GM18520 (cell line): Measurements from ENCODE around the gene SGTA.
"Not testable (repeated sequence)": the region's sequence is repeated elsewhere in the genome, so short reads cannot be mapped to it uniquely, and the experiment has no call there.

Experiments
- ATAC-seq: cut with Tn5 transposase; IDR thresholded peaks from one replicate; pipeline ENCODE4 v1.9.1; 2021; ENCODE audit not compliant: unreplicated experiment

SGTA gene

DNA sequence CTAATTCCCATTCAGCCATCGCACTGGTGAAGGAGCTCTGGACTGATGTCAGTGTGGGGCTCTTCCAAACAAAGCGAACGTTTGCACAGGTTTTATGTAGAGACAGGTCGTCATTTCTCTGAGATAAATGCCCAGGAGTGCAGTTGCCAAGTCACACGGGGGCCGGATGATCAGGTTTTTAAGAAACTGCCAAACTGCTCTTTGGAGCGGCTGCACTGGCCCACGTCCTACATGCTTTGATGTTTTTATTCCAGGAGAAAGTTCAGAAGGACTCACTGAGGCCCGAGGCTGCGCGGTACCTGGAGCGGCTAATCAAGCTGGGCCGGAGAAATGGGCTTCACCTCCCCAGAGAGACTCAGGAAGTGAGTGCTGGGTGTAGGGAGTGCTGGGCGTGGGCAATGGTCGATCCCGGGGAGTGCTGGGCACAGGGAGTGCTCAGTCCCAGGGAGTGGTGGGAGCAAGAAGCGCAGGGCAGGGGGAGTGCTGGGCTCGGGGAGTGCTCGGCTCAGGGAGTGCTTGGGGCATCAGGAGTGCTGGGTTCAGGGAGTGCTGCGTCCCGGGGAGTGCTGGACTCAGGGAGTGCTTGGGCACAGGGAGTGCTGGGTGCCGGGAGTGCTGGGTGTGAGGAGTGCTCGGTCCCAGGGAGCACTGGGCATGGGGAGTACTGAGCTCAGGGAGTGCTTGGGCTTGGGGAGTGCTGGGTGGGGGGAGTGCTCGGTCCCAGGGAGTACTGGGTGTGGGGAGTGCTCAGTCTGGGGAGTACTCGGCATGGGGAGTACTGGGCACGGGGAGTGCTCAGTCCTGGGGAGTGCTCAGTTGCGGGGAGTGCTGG is 13.0 kb upstream of the SGTA start:
- ATAC-seq = no peak

DNA sequence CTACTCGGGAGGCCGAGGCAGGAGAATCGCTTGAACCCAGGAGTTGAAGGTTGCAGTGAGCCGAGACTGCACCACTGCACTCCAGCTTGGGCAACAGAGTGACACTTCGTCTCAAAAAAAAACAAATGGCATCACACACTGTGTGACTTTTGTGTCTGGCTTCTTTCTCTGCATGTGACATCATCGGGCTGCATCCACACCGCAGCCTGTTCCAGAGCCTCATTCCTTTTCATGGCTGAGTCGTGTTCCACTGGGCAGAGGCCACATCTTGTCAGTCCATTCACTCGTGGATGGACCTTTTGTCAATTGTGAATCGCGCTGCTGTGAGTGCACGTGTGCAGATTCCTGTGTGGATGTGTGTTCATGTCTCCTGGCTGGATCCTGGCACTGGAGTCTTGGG is 10.5 kb upstream of the SGTA start:
- no peak for ATAC-seq

DNA sequence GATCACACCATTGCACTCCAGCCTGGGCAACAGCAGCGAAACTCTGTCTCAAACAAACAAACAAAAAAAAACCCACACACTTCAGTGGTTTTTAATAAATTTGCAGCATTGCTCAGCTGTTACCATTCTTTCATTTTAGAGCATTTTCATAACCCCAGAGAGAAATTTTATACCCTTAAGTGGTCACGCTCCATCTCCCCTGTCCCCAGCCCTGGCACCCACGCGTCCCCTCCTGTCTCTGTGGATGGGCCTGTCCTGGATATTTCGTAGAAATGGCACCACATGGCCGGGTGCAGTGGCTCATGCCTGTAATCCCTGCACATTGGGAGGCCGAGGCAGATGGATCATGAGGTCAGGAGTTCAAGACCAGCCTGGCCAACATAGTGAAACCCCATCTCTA is 10.1 kb upstream of the SGTA start:
- no peak for ATAC-seq

DNA sequence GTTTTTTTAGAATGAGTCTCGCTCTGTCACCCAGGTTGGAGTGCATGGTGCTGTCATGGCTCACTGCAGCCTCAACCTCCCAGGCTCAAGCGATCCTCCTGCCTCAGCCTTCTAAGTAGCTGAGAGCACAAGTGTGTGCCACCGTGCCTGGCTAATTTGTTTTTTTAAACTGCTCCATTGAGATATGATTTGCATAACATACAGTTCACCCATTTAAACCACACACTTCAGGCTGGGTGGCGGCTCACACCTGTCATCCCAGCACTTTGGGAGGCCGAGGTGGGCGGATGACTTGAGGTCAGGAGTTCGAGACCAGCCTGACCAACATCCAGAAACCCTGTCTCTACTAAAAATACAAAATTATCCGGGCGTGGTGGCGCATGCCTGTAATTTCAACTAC is 9.6 kb upstream of the SGTA start:
- ATAC-seq = not testable (repeated sequence)

DNA sequence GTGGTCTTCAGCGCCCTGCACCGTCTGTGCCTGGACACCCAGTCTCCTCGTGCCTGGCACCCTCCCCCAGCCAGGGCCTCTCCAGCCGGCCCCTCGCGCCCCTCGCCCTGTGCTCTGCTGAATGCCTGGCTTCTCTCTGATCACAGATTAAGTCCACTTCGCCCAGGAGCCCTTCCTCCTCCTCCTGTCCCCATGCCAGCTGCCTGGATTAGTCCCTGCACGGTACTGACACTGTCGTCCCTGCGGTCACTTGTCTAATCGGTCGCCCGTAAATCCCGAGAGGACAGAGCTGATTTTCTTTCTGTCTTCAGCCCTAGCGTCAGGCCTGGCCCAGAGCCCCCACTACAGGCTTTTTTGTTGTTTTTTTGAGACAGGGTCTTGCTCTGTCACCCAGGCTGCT is 8.8 kb upstream of the SGTA start:
- ATAC-seq = no peak

DNA sequence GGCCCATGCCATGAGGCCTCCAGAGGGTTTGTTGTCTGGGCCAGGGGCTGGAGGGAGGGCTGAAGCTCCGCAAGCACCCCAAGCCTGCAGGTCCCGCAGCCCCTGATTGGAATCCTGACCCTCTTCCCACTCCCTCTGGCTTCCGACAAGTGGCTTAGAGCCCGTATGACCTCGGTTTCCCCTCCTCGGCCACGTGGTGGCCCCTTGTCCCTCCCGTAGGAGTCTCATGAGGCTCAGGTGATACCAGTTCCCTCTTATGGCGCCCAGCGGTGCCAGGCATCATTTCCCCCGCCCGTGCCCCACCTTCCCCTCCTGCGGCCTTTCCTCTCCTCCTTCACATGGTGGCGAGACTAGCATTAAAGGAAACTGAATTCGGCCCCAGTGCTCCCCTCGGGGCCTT is 8.4 kb upstream of the SGTA start:
- no peak for ATAC-seq

DNA sequence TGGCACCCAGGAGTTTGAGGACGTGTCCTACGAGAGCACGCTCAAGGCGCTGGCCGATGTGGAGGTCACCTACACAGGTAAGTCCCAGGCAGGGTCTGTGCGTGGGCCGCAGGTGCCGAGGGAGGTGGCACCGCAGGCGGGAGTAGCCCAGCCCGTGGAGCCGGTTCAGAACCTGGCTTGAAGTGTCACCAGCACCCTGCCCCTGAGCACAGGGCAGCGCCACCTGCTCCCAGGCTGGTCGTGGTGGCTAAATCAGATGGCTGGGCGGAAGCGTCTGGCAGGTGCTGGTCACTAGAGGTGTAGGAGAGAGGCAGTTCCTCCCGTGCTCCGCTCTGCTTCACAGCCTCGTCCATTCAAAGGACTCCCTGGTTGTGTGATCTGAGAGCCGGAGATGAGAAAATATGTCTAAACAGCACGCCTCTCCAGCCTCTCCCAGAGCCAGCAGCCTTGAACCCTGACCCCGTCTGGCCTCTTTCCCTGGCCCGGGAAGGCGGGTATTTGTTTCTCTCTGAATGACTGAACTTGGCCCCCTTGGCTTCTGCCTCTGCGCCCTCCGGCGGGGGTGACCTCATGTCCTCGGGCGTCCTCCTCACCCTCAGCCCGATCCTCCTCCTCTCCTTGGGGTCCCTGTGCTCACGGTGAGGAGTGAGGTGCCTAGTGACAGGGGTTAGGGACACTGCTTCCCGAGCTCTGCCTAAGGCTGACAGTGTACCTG is 7.6 kb upstream of the SGTA start:
- no peak for ATAC-seq

DNA sequence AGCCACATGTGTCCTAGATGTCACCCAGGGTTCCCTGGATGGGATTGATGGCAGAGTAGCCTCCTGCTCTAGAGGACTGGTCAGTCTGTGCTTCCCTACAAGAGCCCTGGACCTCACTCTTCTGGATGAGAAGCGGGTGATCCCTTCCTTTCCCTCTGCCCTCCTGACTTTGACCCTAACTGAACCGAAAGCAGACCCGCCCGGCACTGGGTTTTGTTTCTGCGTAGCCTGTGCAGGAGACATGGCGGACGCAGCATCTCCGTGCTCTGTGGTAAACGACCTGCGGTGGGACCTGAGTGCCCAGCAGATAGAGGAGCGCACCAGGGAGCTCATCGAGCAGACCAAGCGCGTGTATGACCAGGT is 7.1 kb upstream of the SGTA start:
- ATAC-seq = no peak

DNA sequence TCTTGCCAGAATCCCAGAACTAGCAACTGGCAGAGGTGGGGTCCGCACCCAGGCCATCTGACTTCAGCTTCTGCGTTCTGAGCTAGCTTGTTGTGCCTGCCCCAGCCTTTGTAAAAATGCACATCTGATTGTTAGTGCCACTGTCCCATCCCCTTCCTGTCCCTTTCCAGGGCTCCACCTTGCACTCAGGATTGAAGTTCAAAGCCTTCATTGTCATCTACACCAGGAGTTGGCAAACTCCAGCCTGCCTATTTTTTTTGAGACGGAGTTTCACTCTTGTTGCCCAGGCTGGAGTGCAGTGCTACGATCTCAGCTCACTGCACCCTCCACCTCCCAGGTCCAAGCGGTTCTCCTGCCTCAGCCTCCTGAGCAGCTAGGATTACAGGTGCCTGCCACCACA is 5.2 kb upstream of the SGTA start:
- ATAC-seq = no peak

DNA sequence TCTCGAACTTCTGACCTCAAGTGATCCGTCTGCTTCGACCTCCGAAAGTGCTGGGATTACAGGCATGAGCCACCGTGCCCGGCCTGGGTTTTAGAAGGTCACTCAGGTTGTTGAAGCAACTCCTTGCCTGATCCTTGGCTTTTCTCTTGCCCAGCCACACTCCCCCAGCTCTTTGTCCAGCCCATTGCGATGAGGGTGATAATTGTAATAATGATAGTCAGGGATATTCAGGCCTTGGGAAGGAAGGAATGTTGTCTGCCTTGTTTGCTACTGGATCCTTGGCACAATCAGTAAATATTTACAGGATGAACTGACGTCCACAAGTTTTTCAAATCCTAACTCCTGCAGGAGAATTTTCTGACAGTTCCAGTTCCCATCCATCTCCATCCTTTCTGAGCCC is 4.0 kb upstream of the SGTA start:
- ATAC-seq = no peak

DNA sequence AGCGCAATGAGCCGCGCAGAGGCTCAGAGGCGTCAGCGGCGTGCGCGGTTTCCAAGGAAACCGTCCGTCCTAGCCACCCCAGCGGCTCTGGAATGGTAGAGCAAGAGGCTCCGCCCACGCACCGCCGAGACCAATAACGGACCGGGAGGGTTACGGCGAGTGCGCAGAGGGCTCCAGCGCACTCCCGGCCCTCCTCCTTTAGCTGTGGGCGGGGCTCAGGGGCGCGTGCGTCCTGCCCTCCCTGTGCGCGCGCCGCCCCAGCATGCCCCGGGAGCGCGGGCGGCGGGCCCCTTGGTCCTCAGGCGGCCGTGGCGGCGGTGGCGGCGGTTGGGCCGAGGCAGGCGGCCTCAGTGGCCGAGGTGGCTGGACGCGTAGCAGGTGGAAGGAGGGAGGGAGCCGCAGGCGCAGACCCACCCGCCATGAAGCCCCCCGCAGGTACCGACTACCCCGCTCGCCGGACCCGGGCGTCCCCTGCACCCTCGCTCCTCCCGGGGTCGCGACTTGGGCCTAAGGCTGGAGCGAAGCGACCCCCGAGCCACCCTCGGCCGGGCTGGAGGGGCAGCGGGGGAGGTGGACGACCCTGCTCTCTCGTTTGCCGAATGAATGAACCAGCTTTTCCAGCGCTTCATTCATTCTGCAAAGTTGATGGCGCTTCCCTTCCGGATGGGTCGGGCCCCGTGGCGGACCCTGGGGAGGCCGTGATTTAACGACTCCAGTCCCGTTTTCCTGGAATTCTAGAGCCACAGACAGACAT is 2.3 kb upstream of the SGTA start, which contains the start of gene THOP1:
TSS of gene THOP1 (plus strand) at position 260 of the 754 bp plus-strand sequence. CDS start at position 420, 160 bp downstream.
- peak; percentile 57 for ATAC-seq

DNA sequence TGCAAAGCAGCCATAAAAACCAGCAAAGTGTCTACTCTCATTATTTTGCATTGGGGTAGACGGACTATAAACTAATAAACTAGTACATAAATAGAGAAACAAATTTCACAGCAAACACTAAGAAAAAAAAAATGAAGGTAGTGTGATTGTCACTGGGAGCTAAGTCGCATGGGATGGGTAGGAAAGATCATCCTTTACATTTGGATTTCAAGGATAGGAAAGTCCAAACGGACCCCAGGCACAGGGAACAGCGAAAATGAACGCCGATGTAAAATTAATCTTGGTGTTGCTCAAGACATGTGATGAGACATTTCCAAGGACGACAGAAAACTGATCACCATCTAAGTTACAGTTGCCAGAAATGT is 690 bp upstream of the SGTA start:
- no peak for ATAC-seq

DNA sequence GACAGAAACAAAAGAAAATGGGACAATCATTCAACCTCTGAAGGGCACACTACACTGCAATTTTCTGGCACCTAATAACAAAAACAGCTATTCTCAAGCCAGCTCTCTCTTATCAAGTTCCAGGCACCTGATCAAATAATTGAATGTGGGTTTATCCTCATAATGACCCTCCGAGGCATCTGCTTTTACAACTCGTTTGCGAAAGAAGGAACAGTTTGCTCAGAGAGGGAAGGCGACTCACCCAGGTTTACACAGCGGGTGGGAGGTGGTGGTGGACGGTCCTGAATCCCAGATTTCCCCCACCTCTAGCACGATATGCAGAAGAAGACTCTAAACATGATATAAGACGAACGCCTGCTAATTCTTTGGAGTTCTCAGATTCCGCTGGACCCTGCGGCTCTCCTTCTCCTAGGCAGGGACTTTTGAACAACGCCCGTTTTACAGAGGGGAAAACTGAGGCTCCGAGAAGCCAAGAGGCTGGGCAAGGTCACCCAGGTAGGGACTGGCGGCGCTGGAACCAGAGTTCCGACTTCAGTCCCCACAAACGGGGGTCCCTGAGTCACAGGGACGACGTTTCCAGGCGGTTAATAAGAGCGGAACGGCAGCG is 641 bp downstream of the SGTA start:
- no peak for ATAC-seq

DNA sequence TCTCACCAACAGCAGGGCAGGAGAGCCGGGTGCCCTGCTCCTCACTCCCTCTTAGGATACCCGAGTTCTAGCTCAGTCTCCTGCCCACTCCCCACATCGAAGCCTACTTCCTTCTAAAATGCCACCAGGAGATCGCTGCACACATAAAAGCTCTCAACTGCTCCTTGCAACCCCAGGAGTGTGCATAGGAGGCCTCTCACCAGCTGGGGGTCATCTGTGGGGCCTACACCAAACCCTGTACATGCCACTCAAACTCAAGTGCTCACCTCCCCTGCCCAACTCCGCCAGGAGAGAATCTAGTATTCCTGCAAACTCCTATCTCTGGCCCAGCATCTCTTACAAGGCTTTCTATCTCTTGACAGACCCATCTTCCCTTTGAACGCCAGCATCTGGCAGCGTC is 2.8 kb downstream of the SGTA start:
- no peak for ATAC-seq

DNA sequence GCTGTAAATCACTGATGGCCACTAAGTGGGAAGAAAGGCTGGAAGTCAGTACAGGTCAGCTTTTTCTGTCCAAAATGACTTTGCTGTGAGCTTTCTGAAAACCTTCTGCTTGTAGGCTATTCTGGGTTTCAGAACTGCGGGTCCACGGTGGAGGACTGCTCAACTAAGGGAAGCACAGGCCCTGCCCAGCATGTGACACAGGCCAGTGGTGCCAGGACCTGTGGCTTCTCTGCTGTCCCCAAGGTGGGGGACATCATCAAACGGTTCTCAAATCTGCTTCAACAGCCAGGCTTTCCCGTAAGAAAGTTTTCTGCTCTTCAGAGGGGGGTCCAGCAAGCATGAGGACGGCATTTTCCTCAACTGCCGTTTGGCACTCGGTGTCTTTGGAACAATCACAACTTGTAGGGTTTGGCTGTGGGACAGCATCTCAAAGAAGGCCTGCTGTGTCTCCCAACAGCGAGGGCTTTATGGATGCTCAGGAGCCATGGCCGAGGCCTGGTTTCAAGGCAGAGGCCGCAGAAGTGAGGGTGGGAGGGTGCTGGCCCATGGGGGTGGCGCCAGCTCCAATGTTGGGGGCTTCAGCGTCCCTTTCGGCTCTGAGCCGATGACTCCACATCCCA is 3.8 kb downstream of the SGTA start:
- no peak for ATAC-seq

DNA sequence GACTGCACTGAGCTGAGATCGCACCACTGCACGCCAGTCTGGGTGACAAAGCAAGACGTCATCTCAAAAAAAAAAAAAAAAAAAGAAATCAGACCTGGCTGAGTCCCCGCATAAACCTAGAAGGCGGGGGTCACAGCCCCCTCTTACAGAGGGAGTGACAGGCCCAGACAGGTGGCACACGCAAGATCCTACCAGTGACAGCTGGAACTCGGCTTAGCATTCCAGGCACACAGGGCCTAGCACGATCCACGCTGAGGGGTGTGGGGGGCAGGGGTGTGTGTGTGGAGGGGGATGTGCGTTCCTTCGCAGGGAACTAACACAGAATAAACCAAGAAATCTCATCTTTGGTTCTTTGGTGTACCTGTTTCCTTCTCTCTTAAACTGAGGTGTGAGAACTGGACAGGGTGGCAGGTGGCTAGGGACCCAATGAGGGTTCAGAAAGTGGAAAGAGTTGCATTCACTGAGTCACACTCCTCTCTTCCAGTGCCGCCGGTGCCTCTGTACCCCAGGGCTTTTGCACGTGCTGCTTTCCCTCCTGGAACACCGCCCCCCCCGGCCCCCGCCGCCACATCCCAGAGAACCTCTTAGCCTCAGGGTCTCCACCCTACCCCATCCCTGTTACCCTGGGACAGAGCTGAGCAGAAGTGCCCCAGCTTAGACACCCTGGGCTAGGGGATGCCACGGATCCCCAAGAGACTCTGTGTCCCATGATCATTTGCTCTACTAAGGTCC is 5.0 kb downstream of the SGTA start:
- ATAC-seq = no peak

DNA sequence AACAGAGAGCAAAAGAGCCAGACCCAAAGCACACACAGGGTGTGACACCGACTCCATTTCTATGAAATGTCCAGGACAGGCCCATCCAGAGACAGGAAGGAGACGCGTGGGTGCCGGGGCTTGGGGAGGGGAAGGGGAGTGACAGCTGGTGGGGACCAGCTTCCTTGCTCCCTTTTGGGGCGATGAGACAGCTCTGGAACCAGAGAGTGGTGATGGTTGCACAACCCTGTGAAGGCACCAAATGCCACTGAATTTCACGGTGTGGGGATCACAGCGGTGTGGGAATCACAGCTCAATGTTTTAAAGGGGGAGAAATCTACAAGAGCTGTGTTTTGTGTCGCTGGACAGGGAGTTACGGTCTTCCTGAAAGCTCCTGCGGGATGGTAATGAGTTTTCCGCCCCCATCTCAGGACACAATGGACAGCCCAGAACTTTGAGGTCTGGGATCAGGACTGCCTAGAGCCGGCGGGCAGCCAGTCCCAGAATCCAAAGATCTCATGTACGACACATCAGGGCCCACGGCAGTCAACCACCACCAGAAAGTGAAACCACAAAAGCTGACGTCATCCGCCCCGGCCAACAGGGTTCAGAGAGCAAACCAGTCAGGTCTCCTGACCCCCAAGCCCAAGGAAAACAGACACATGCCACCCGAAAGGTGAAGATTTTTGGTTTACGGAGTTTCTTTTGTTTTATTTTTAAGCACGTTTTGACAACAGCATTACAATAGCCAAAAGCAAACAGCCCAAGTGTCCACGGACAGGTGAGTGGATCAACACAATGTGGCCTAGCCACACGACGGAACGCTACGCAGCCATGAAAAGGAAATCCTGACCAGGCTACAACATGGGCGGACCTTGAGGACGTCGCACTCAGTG is 7.3 kb downstream of the SGTA start:
- ATAC-seq = no peak

DNA sequence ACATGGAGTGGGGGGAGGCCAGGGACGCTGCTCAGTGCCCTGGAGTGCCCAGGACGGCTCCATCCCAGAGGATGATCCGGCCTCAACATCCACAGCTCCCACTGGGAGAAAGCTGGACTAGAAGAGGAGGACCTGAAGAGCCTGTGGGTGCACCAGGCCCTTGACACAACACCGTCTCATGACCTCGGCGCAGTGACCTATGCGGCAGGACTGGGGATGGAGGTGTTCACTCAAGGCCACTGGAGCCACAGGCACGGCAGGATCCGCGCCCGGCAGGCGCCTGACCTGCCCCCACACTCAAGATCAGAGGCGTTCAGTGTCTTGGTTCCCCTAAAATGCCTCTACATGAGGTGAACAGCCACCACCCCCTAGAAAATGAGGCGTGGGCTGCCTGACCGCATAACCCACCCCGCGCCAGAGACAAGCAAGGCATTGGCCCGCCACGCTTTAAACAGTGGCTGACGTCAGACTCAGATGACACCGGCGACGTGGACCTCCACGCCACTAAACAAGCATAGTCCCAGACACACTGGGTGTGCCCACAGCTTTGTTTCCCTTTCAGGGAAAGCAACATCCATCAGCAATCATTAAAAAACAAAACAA is 8.0 kb downstream of the SGTA start:
- ATAC-seq = no peak

DNA sequence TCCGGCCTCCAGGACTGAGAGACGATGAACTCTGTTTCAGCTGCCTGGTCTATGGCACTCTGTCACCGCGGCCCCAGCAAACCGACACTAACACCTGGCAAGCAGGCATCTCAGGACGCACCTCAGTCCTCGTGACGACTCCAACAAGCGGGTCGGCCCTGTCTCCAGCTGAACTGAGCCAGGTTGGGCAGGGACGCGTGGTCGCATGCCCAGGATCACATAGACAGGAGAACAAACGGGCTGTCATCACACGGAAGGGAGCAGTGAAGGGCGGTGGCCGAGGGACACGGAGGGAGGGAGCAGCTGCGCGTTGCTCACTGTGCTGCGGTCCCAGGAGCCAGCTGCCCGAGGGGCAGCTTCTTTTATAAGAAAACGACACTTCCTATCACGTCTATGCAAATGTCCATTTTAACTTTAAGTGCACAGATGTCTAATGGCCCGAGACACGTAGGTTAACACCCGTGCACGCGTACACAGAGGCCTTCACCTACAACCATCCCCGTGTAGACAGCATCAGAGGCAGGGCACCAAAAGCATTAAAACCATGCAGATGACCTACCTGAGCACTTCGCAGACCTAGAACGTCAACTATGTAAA is 8.9 kb downstream of the SGTA start:
- no peak for ATAC-seq
